ENCODE data around the gene ADCY5.

Gene ADCY5

GRCh38 chr3:123301331-123302184, 147.3 kb downstream of the ADCY5 start:
- DNase-seq (ENCODE audit: low read depth in 2 of 2) = no peak

GRCh38 chr3:123300583-123300982, 148.3 kb downstream of the ADCY5 start:
- DNase-seq (ENCODE audit: low read depth in 2 of 2) = no peak

- DNase-seq (ENCODE audit: low read depth in 2 of 2) = no peak
Observed at GRCh38 chr3:123300056-123300455, 148.8 kb downstream of the ADCY5 start.

GRCh38 chr3:123299581-123299980, 149.3 kb downstream of the ADCY5 start:
- DNase-seq (ENCODE audit: low read depth in 2 of 2) = no peak

- DNase-seq (ENCODE audit: low read depth in 2 of 2) = no peak
Observed at GRCh38 chr3:123298903-123299302, 150.0 kb downstream of the ADCY5 start.

GRCh38 chr3:123297627-123297899, 151.3 kb downstream of the ADCY5 start:
- DNase-seq (ENCODE audit: low read depth in 2 of 2) = no peak

- DNase-seq (ENCODE audit: low read depth in 2 of 2) = no peak
Observed at GRCh38 chr3:123296836-123297626, 151.9 kb downstream of the ADCY5 start.

GRCh38 chr3:123296261-123296660, 152.6 kb downstream of the ADCY5 start:
- no peak for DNase-seq (ENCODE audit: low read depth in 2 of 2)

- no peak for DNase-seq (ENCODE audit: low read depth in 2 of 2)
Observed at GRCh38 chr3:123295901-123296250, 153.0 kb downstream of the ADCY5 start.

GRCh38 chr3:123295171-123295900, 153.6 kb downstream of the ADCY5 start:
- no peak for DNase-seq (ENCODE audit: low read depth in 2 of 2)

GRCh38 chr3:123294296-123294938, 154.5 kb downstream of the ADCY5 start:
- no peak for DNase-seq (ENCODE audit: low read depth in 2 of 2)

GRCh38 chr3:123292321-123293310, 156.3 kb downstream of the ADCY5 start:
- DNase-seq (ENCODE audit: low read depth in 2 of 2) = no peak

- DNase-seq (ENCODE audit: low read depth in 2 of 2) = no peak
Observed at GRCh38 chr3:123291404-123291803, 157.5 kb downstream of the ADCY5 start.

GRCh38 chr3:123290962-123291361, 157.9 kb downstream of the ADCY5 start:
- no peak for DNase-seq (ENCODE audit: low read depth in 2 of 2)

- no peak for DNase-seq (ENCODE audit: low read depth in 2 of 2)
Observed at GRCh38 chr3:123290107-123290930, 158.6 kb downstream of the ADCY5 start.

- no peak for DNase-seq (ENCODE audit: low read depth in 2 of 2)
Observed at GRCh38 chr3:123289391-123290106, 159.3 kb downstream of the ADCY5 start.

GRCh38 chr3:123287962-123288302, 161.0 kb downstream of the ADCY5 start:
- no peak for DNase-seq (ENCODE audit: low read depth in 2 of 2)

- no peak for DNase-seq (ENCODE audit: low read depth in 2 of 2)
Observed at GRCh38 chr3:123287051-123287961, 161.6 kb downstream of the ADCY5 start.

Measured in stimulated activated CD8-positive, alpha-beta memory T cell treated with anti-CD3 and anti-CD28 coated beads, Interleukin-7, amount 100 ng/mL, for 1 hour (primary cell).